GM18520 (cell line): ENCODE results near the gene ATP2A2.
"Not testable (repeated sequence)": the region's sequence is repeated elsewhere in the genome, so short reads cannot be mapped to it uniquely, and the experiment has no call there.

Experiments
- ATAC-seq: cut with Tn5 transposase; IDR thresholded peaks from one replicate; pipeline ENCODE4 v1.9.1; 2021; ENCODE audit not compliant: unreplicated experiment

ATP2A2 gene

GRCh38 chr12:110280779-110281548, at the start of gene ATP2A2:
ATP2A2 (plus strand) TSS chr12:110281247; CDS start chr12:110281790, 543 bp downstream.
- ATAC-seq: peak; percentile 71

- ATAC-seq: no peak
Measured at GRCh38 chr12:110233212-110233903, 47.7 kb upstream of the ATP2A2 start.

DNA sequence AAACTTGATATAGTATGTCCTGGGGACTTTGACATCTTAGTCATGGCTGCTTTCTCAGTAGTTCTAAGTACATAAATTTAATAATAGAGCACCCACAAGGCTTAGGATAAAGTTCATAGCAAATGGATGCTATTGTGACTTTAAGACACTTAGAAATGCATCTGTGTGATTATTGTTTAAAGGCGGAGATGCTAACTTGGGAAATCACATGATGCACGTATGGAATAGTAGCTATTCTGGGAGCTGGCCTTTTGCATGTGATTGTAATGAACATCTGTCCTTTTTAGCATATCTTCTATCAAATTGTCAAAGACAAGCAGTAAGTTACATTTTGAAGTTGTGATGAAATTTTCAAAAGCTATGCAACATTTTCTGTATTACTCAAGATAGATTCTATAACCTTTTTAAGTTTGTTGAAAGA, 46.7 kb upstream of the ATP2A2 start:
- ATAC-seq: no peak

DNA sequence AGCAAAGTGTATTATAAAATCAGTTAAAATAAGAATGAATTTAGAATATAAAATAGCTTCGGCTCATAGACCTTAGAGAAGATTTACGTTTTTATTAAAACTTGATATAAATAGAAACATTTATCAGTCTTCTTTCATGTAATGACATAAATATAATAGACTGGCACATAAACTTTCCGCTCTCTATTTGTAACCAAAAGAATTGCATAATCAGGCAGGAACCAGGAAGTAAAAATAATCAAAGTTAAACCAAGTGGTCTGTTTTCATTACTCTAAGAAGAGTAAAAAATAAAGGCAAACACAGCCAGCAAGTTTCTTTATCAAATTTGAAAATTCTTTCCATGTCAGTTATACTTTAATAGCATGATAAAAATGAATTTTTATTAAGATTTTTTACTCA, 46.3 kb upstream of the ATP2A2 start:
- ATAC-seq: no peak

DNA sequence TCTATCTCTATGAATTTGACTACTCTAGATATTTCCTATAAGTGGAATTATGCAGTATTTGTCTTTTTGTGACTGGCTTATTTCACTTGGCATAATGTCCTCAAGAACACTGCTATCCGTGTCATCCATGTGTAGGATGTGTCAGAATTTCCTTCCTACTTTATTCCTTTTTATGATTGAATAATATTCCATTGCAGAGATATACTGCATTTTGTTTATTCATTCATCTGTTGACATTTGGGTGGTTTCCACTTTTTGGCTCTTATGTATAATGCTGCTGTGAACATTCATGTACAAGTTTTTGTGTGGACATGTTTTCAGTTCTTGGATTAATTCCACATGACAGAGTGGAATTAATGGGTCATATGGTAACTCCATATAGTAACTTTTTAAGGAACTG, 45.7 kb upstream of the ATP2A2 start:
- ATAC-seq: no peak

- no peak for ATAC-seq
Measured at GRCh38 chr12:110243227-110243626, 37.8 kb upstream of the ATP2A2 start.

DNA sequence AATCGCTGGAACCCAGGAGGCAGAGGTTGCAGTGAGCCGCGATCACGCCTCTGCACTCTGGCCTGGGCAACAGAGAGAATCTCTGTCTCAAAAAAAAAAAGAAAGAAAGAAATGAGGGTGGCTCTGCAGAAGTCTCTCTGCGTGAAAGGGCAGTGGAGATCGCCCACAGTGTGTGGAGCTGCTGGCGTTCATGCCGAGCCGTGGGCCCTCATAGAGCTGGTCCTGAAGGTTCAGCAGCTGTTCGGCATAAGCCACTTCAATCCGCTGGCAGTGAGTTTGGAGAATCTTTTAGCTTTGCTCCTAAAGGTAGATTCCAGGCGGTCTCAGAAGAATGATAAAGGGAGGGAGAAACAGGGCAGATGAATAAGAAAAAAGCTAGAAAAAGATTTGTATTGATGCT, 36.7 kb upstream of the ATP2A2 start:
- ATAC-seq: no peak

- no peak for ATAC-seq
Measured at GRCh38 chr12:110244829-110245228, 36.2 kb upstream of the ATP2A2 start.

GRCh38 chr12:110245369-110245772, 35.7 kb upstream of the ATP2A2 start:
- ATAC-seq: no peak

DNA sequence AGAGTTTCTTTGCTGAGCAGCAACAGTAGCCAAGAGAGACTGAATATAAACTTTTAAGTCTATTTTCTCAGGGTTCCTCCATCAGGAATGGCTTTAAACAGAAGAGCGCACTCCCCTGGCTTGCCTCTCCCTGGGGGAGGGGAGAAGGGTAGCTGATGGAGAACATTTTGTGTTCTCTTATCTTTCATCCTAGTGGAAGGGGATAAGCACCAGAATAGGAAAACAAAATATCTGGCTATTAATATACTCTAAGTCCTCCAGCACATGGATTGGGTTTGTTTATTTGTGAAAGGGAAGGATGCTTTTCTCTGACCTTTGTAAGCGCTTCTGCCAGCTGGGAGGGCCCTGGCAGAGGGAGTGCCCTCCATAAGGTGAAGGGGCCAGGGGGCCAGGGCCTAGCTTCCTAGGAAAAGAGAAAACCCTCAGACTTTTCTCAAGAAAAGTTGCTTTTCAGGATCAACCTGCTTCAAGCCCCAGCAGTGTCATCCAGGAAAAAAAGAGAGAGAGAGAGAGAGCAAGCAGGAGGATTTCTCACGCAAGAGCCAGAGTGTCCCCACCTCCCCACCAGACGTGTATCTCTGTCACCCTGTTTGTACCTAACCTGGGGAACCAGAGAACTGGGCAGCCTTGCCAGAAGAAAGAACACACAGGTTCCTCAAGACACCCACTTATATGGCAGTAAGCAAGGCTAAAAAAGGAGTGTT, 34.3 kb upstream of the ATP2A2 start:
- no peak for ATAC-seq

DNA sequence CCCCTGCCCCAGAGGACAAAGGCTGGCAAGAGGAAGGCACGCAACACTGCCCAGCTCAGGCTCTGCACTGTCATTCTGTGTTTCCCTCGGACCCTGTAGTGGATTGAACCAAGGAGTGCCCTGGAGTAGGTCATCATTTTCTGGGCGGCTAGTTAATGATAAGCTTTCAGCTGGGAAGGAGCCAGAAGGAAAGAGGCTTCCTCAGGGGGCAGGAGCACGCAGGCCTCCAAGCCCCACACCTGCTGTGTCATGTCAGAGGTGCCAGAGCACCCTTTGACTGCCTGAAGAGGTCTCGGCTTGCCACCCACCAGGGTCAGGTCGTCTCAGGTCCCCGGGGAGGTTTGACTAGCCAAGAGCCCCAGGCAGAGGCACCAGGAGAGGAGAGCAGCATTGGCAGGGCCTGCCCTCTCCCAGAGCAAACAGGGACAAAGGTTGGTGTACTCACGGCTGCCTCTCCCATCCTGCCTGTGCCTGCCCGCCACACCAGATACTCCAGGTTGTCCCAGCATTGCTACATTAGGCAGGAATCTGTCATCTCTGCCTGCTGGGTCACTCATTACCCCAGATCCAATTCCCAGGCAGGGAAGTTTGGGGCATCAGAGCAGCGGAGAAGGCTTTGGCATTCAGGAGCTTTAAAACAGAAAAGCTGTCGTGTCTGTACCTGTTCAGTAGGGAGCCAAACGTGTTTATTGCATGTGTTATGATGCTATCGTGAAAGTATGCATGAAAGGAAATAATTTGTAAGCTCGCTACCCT, 33.5 kb upstream of the ATP2A2 start:
- ATAC-seq: no peak

DNA sequence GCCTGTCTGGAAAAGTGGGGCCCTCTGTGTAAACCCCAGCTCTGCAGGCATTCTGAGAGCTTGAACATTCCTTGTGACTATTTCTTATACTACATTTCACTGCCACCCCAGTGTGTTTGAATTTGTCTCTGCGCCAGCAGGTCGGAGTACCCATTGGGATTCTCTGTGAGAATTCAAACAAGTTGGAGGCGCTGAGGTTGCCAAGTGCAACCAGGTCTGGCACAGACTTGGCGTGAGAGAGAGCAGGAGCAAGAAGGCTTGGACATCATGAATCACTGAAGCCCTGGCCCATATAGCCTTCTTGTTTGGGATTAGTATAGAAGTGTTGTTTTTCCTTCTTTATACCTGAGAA, 33.0 kb upstream of the ATP2A2 start:
- no peak for ATAC-seq

DNA sequence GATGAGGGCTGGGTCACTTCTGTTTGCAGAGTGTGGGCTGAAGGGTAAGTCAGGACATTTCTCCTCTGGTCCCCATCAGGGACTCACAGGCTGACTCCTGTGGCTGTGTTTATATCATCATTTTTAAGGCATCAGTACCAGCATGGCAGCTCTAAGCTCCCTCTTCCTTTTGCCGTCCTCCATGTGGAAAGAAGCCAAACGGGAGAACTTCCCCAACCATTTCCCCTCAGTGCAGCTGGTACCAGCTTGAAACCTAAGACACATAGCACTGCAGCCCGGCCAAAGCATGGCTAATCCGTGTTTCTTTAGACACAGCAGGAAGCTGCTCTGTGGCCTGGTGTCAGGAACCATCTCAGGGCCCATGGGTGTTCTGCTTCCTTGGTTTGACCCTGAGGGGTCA, 31.9 kb upstream of the ATP2A2 start:
- ATAC-seq: no peak

DNA sequence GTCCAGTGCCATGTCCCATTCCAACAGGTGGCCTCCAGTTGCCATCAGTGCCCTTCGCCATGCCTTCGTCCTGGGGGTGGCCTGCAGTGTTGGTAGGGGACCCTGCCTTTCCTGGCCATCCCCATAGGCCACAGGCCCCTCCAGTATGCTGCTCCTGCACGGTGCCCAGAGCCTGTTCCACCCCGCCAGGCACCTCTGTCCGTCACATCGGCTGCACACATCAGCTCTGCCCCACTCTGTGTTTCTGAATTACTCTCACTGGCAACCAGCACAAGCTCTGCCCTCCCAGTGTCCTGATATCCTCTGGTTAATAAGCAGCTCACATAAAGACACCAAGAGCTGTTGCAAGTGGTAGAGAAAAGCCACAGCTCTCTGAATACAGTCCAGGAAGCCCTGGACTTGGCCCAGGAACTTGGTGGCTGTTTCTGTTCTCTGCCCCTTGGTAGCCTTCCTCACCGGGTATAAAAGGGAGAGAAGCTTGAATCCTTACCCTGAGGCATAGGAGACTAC, 31.3 kb upstream of the ATP2A2 start:
- no peak for ATAC-seq

GRCh38 chr12:110251381-110251780, 29.7 kb upstream of the ATP2A2 start:
- no peak for ATAC-seq

DNA sequence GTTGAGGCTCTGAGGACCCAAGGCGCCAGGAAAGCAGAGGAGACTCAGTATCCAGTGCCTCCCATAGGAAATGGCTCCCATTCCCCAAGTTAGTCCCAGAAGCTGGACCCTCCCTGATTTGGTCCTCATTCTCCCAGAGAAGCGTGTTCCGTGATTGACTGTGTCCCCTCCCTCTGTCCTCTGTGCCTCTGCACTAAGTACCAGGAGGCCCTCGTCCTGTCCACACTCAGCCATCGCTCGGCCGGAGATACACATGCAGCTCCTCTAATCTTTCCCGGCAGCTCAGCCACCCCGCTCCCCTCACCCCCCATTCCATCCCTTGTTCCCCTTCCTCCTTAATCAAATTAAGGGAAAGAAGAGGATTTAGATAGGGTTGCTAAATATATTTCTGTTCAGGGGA, 28.3 kb upstream of the ATP2A2 start:
- no peak for ATAC-seq

GRCh38 chr12:110253176-110253575, 27.9 kb upstream of the ATP2A2 start:
- ATAC-seq: no peak

DNA sequence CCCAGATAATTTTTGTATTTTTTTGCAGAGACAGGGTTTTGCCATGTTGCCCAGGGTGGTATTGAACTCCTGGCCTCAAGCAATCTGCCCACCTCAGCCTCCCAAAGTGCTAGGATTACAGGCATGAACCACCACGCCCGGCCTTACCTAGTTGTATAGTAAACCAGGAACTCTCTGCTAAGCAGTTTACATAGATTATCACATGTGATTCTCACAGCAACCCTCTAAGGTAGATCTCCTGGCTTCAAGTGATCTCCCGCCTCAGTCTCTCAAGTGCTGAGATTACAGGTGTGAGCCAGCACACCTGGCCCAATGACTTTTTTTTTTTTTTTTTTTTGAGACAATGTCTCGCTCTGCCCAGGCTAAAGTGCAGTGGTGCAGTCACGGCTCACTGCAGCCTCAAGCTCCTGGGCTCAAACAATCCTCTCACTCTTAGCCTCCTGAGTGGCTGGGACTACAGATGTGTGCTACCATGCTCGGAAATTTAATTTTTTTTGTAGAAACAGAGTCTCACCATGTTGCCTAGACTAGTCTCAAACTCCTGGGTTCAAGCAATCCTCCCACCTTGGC, 26.0 kb upstream of the ATP2A2 start:
- ATAC-seq: no peak

DNA sequence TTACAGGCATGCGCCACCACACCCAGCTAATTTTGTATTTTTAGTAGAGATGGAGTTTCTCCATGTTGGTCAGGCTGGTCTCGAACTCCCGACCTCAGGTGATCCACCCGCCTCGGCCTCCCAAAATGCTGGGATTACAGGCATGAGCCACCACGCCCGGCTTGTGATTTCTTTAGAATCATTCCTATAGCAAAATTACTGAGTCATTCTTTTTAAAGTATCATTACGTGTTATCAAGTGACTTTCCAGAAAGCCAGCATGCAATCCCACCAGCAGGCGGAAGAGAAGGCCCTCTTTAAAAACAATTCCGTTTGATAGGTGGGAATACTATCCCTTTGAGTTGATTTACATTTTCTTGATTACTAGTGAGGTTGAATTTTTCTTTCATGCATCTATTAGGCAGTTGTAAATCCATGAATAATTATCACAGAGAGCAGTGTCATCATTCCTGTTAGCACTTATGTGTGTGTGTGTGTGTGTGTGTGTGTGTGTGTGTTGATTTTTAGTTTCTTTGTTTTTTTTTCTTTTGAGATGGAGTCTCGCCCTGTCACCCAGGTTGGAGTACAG, 25.1 kb upstream of the ATP2A2 start:
- ATAC-seq: not testable (repeated sequence)

DNA sequence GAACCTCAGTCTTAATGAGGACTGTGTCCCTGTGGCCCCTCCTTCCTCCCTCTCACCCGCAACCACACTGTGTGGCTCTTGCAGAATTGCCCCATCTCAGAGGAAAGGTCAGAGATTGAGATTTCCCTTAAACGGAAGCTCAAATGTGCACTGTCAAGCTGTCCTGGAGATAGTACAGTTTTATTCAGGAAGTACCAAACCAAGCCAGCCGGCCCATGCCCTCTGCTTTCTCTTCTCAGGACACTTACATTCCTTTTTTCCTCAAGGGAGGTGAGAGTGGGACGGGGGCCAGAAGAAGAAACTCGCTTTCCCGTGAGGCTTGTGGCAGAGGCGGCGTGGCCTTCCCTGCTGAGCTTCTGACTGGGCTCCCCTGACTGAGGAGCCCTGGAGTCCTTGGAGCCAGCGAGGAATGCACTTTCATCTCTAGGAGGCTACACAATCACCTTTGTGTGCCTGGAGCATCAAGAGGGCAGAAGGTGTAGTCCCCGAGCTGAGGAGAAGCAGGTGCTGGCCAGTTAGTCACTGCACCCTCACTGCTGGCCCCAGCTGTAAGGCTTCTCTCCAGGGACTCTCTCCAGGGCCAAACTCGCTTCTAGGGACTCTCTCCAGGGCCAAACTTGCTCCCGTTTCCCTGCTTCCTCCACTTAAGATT, 24.1 kb upstream of the ATP2A2 start:
- ATAC-seq: no peak
